CD4-positive, CD25-positive, alpha-beta regulatory T cell (primary cell): ENCODE results near the gene LDLRAP1. TPM values are rescaled to one million over a fixed set of nuclear protein-coding genes. Genes with fewer than 3 reads are reported as not detected.

Experiments used
- ATAC-seq, 2 donors: fragments of 150-1000 bp; cut with Tn5 transposase; one replicate each; pipeline ENCODE4 v1.10.0; 2021; ENCODE audit warnings: low read depth in 2 of 2, moderate number of reproducible peaks in 2 of 2, moderate library complexity in 1 of 2
- DNase-seq, 3 donors: peaks; one replicate each; pipeline versions ENCODE4 v3.0.0 to v3.0.0-alpha.2; 2012 to 2022; ENCODE audit warnings: mixed read lengths in 1 of 3
- H3K27ac ChIP-seq: one replicate; pipeline ENCODE4 v1.7.0; 2013; ENCODE audit warnings: mild to moderate bottlenecking, low read length; ENCODE audit not compliant: insufficient read depth, poor library complexity, severe bottlenecking
- H3K27me3 ChIP-seq: one replicate; pipeline ENCODE4 v1.7.0; 2013; ENCODE audit warnings: low read length; ENCODE audit not compliant: control insufficient read depth, insufficient read depth
- H3K36me3 ChIP-seq: one replicate; pipeline ENCODE4 v1.7.0; 2013; ENCODE audit warnings: mild to moderate bottlenecking, low read length, moderate library complexity; ENCODE audit not compliant: control insufficient read depth, insufficient read depth
- H3K4me1 ChIP-seq: 2 replicates; pipeline ENCODE4 v1.7.0; 2013; ENCODE audit warnings: mild to moderate bottlenecking, low read length; ENCODE audit not compliant: insufficient read depth, control insufficient read depth, poor library complexity, severe bottlenecking
- H3K4me3 ChIP-seq: one replicate; pipeline ENCODE4 v1.7.0; 2013; ENCODE audit warnings: low read depth, mild to moderate bottlenecking, low read length, moderate library complexity
- H3K9me3 ChIP-seq, 2 experiments: 1 replicate in 1 of 2; 2 replicates in 1 of 2; pipeline ENCODE4 v1.7.0; 2013; ENCODE audit warnings: low read length in 2 of 2, mild to moderate bottlenecking in 1 of 2, moderate library complexity in 1 of 2; ENCODE audit not compliant: control insufficient read depth in 2 of 2
- H3K27ac Mint-ChIP-seq, 3 donors: one replicate each; pipeline ENCODE4 v1.8.0; 2020 to 2022; ENCODE audit warnings: mild to moderate bottlenecking in 3 of 3, mixed read lengths in 3 of 3, moderate library complexity in 2 of 3
- H3K27me3 Mint-ChIP-seq: one replicate; pipeline ENCODE4 v1.8.0; 2022; ENCODE audit warnings: mild to moderate bottlenecking, mixed read lengths
- H3K36me3 Mint-ChIP-seq: one replicate; pipeline ENCODE4 v1.8.0; 2020; ENCODE audit warnings: mixed read lengths
- H3K4me1 Mint-ChIP-seq, 4 donors: one replicate each; pipeline ENCODE4 v1.8.0; 2020 to 2022; ENCODE audit warnings: mixed read lengths in 4 of 4, mild to moderate bottlenecking in 1 of 4
- H3K4me3 Mint-ChIP-seq, 4 donors: one replicate each; pipeline ENCODE4 v1.8.0; 2020 to 2022; ENCODE audit warnings: mild to moderate bottlenecking in 4 of 4, mixed read lengths in 4 of 4, moderate library complexity in 3 of 4
- H3K9me3 Mint-ChIP-seq, 7 donors: one replicate each; pipeline ENCODE4 v1.8.0; 2020 to 2022; ENCODE audit warnings: mixed read lengths in 7 of 7, mild to moderate bottlenecking in 3 of 7, moderate library complexity in 2 of 7
- polyA plus RNA-seq, 4 donors: library from polyadenylated mRNA; unstranded; fragments of 300-500 nt; fragmentation: Illumina TruSeq; gene quantifications; one replicate each; pipeline ENCODE4 v1.2.3, GENCODE V29; 2021
- total RNA-seq: library from RNA; stranded (reverse); gene quantifications from one replicate; pipeline ENCODE4 v1.2.3, GENCODE V29; 2022

LDLRAP1 gene
- total and polyA plus RNA-seq, 5 donors from 2014 or later: 98.7 to 326 (median 236) TPM

- no peak overlapping the region for H3K27ac ChIP-seq
- H3K4me1 ChIP-seq: peaks cover 9% of the 10 kb centered on the region
- H3K4me3 Mint-ChIP-seq: no peak overlapping the region
- H3K9me3 Mint-ChIP-seq: no peaks in the 10 kb centered on the region
- no peak overlapping the region for H3K27ac Mint-ChIP-seq
- no peaks in the 10 kb centered on the region for H3K27me3 Mint-ChIP-seq
- H3K9me3 ChIP-seq: no peaks in the 10 kb centered on the region
- peaks cover 0 to 31% (median 7%) of the 10 kb centered on the region in 4 donors for H3K4me1 Mint-ChIP-seq
- no peak for DNase-seq
- no peaks in the 10 kb centered on the region for H3K36me3 ChIP-seq
- H3K36me3 Mint-ChIP-seq: peaks cover 4% of the 10 kb centered on the region
- H3K27me3 ChIP-seq: no peaks in the 10 kb centered on the region
- no peak for ATAC-seq
- no peak overlapping the region for H3K4me3 ChIP-seq
Observed at GRCh38 chr1:25576459-25577133, 33.2 kb downstream of the LDLRAP1 start.

GRCh38 chr1:25577134-25577920 lies 33.9 kb downstream of the LDLRAP1 start:
- peaks cover 9% of the 10 kb centered on the region for H3K4me1 ChIP-seq
- no peaks in the 10 kb centered on the region for H3K27me3 Mint-ChIP-seq
- H3K27ac ChIP-seq: no peak overlapping the region
- no peaks in the 10 kb centered on the region for H3K9me3 Mint-ChIP-seq
- H3K4me1 Mint-ChIP-seq: peaks cover 0 to 25% (median 5%) of the 10 kb centered on the region in 4 donors
- H3K4me3 Mint-ChIP-seq: no peak overlapping the region
- H3K27me3 ChIP-seq: no peaks in the 10 kb centered on the region
- DNase-seq (no peak), ATAC-seq (no peak)
- H3K36me3 Mint-ChIP-seq: peaks cover 4% of the 10 kb centered on the region
- H3K9me3 ChIP-seq: no peaks in the 10 kb centered on the region
- no peak overlapping the region for H3K4me3 ChIP-seq
- no peaks in the 10 kb centered on the region for H3K36me3 ChIP-seq
- H3K27ac Mint-ChIP-seq: no peak overlapping the region

- H3K9me3 ChIP-seq: no peaks in the 10 kb centered on the region
- H3K4me1 Mint-ChIP-seq: peaks cover 0 to 9% (median 4%) of the 10 kb centered on the region in 4 donors
- H3K9me3 Mint-ChIP-seq: no peaks in the 10 kb centered on the region
- no peaks in the 10 kb centered on the region for H3K27me3 ChIP-seq
- ATAC-seq (no peak), DNase-seq (no peak)
- peaks cover 4% of the 10 kb centered on the region for H3K36me3 Mint-ChIP-seq
- no peaks in the 10 kb centered on the region for H3K36me3 ChIP-seq
- no peak overlapping the region for H3K27ac ChIP-seq
- no peaks in the 10 kb centered on the region for H3K27me3 Mint-ChIP-seq
- H3K4me1 ChIP-seq: no peaks in the 10 kb centered on the region
- peak overlapping the region in 1 of 3 donors; percentile 56 for H3K27ac Mint-ChIP-seq
- H3K4me3 Mint-ChIP-seq: no peak overlapping the region
- H3K4me3 ChIP-seq: no peak overlapping the region
Observed at GRCh38 chr1:25579292-25580252, 36.2 kb downstream of the LDLRAP1 start.

DNA sequence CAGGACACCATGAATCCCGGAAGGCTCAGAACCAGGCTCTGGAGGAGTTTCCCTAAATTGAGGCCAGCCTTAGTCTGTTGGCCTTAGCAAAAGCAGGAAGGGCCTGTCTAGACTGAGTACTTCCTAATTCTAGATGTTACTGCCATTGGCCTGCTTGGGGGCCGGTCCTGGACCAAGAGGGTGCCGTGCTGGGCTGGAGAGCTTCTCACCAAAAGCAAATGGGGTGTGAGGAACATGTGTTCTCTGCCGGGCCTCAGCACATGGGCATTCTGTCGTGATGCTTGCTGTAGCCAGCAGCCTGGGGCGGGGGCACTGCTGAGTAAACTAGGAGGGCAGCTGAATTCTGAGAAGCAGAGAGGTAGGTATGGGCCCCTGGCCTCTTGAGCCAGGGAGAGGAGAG lies 37.5 kb downstream of the LDLRAP1 start:
- no peak overlapping the region for H3K4me3 ChIP-seq
- no peak for ATAC-seq
- DNase-seq: no peak
- Mint-ChIP-seq H3K9me3 (no peaks in the 10 kb centered on the region), H3K27ac (peak overlapping the region in 1 of 3 donors; percentile 15), H3K36me3 (peaks cover 9% of the 10 kb centered on the region), H3K4me1 (peaks cover 0 to 10% (median 5%) of the 10 kb centered on the region in 4 donors), H3K4me3 (no peak overlapping the region), H3K27me3 (no peaks in the 10 kb centered on the region)
- no peaks in the 10 kb centered on the region for H3K4me1 ChIP-seq
- no peaks in the 10 kb centered on the region for H3K9me3 ChIP-seq
- no peaks in the 10 kb centered on the region for H3K36me3 ChIP-seq
- H3K27me3 ChIP-seq: no peaks in the 10 kb centered on the region
- H3K27ac ChIP-seq: no peak overlapping the region

GRCh38 chr1:25581764-25582163 lies 38.4 kb downstream of the LDLRAP1 start:
- no peak for DNase-seq
- H3K36me3 Mint-ChIP-seq: peaks cover 9% of the 10 kb centered on the region
- Histone ChIP-seq H3K27ac (no peak overlapping the region), H3K4me1 (no peaks in the 10 kb centered on the region), H3K9me3 (no peaks in the 10 kb centered on the region), H3K27me3 (no peaks in the 10 kb centered on the region), H3K4me3 (no peak overlapping the region), H3K36me3 (no peaks in the 10 kb centered on the region)
- no peak for ATAC-seq
- no peak overlapping the region for H3K4me3 Mint-ChIP-seq
- no peak overlapping the region for H3K27ac Mint-ChIP-seq
- peaks cover 0 to 10% (median 5%) of the 10 kb centered on the region in 4 donors for H3K4me1 Mint-ChIP-seq
- no peaks in the 10 kb centered on the region for H3K27me3 Mint-ChIP-seq
- no peaks in the 10 kb centered on the region for H3K9me3 Mint-ChIP-seq

DNA sequence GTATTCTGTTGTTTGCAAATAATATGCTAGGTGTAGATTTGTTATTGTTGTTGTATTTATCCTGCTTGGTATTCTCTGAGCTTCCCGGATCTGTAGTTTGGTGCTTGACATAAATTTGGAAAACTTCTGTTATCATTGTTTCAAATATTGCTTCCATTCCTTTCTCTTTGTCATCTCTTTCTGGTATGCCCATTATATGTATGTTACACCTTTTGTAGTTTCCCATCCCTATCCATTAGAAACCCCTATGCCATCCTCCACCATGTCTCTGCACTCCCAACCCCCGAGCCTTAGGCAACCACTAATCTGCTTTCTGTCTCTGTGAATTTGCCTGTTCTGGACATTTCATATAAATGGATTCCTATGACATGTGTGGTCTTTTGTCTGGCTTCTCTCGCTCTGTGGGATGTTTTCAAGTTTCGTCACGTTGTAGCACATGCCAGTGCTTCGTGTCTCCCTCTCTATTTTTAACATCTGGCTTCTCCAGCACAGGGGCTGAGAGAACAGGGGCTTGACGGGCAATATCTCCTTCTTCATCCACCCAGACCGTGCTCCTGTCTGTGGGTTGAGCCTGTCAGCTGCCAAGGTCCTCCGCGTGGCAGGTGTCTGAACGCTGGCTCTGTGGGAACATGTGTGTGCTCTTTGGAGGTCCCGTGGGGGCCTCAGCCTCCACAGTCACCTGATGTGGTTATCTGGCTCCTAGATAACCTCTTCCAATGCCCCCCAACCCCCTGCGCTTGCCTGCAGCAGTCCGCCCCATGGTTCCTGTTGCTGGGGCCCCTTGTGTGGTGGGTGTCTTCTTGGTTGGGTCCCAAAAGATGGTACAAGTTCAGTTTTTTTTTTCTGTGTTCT lies 40.3 kb downstream of the LDLRAP1 start:
- no peak for ATAC-seq
- Histone ChIP-seq H3K36me3 (no peaks in the 10 kb centered on the region), H3K4me3 (no peak overlapping the region), H3K27me3 (no peaks in the 10 kb centered on the region), H3K27ac (no peak overlapping the region), H3K4me1 (no peaks in the 10 kb centered on the region), H3K9me3 (no peaks in the 10 kb centered on the region)
- no peaks in the 10 kb centered on the region for H3K27me3 Mint-ChIP-seq
- H3K9me3 Mint-ChIP-seq: no peaks in the 10 kb centered on the region
- no peak for DNase-seq
- peaks cover 9% of the 10 kb centered on the region for H3K36me3 Mint-ChIP-seq
- H3K27ac Mint-ChIP-seq: peak overlapping the region in 2 of 3 donors; percentile 18 to 61
- H3K4me3 Mint-ChIP-seq: no peak overlapping the region
- H3K4me1 Mint-ChIP-seq: peaks cover 0 to 12% (median 5%) of the 10 kb centered on the region in 4 donors

- H3K4me1 ChIP-seq: peaks cover 8% of the 10 kb centered on the region
- no peak overlapping the region for H3K4me3 ChIP-seq
- no peak overlapping the region for H3K27ac ChIP-seq
- Mint-ChIP-seq H3K27ac (peak overlapping the region in 1 of 3 donors; percentile 23), H3K9me3 (no peaks in the 10 kb centered on the region), H3K4me3 (no peak overlapping the region), H3K36me3 (peaks cover 12% of the 10 kb centered on the region), H3K27me3 (peaks cover 5% of the 10 kb centered on the region), H3K4me1 (peaks cover 7 to 19% (median 12%) of the 10 kb centered on the region in 4 donors)
- no peak for ATAC-seq
- H3K27me3 ChIP-seq: no peaks in the 10 kb centered on the region
- DNase-seq: no peak
- no peaks in the 10 kb centered on the region for H3K36me3 ChIP-seq
- no peaks in the 10 kb centered on the region for H3K9me3 ChIP-seq
Observed at GRCh38 chr1:25586181-25586588, 42.8 kb downstream of the LDLRAP1 start.
